GM21381 (cell line): ENCODE measurements around the gene GOLGA6C.
"Not testable (repeated sequence)": the region's sequence is repeated elsewhere in the genome, so short reads cannot be mapped to it uniquely, and the experiment has no call there.

Experiments
- ATAC-seq: cut with Tn5 transposase; IDR thresholded peaks from one replicate; pipeline ENCODE4 v1.9.1; 2021; ENCODE audit warnings: mild to moderate bottlenecking, moderate library complexity; ENCODE audit not compliant: unreplicated experiment

GOLGA6C gene

DNA sequence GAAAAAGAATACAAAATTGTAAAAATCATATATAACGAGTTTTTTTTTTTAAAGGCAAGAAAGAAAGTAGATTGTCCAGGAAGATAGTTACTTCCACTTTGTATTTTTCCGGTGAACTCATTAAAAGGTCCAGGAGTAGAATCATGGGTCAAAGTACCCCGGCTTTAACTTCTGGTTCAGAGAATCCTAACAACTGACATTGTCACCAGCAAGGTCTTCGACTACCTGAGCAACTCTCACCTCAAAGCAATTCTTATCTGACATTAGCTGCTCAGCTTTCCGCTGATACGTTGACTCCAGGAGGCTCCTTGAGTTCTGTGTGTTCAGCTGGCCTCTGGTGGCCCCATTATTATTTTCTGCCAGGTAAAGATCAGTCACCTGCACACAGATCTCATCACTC is 9.1 kb upstream of the GOLGA6C start:
- not testable (repeated sequence) for ATAC-seq

DNA sequence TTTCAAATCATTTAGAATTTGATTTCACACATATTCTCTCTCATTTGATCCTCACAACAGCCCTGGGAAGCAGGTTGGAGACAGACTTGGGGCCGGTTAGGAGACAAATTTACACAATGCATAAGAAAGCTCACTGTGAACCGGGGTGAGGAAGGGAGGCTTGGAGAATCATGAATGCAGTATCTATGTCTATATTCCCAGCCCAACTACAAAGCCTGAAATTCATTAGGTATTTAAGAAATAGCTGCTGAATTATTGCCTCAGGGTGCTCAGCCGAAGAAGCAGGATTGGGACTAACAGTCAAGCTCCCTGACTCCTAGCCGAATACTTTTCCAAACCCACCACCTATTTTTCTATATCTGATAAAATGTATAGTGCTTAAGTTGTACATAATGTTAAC is 8.4 kb upstream of the GOLGA6C start:
- no peak for ATAC-seq

DNA sequence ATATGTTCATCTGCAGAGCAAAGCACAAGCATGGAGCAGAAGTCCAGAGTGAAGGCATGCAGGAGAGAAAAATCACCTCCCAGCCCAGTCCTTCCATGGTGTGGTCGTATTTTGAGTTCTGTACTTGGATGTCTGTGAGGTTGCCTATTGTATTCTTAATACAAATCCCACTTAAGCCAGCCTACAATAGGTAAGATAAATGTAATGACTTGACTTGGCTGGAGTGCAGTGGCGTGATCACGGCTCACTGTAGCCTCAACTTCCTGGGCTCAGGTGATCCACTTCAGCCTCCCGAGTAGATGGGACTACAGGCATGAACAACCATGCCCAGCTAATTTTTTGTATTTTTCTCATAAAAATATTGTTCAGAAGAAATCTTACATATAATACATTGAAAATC is 6.8 kb upstream of the GOLGA6C start:
- ATAC-seq = not testable (repeated sequence)

DNA sequence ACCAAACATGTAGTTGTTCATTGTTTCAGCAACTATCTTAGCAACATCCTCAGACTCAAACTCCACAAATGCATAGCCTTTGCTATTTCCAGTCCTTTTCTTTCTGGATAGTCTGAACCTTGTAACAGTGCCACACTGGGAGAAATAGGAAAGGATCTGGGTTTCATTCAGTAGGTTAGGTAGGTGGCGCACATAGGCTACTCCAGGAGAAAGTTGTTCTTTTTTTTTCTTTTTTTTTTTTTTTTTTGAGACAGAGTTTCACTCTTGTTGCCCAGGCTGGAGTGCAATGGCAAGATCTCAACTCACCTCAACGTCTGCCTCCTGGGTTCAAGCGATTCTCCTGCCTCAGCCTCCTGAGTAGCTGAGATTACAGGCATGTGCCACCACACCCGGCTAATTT is 5.8 kb upstream of the GOLGA6C start:
- ATAC-seq = not testable (repeated sequence)

DNA sequence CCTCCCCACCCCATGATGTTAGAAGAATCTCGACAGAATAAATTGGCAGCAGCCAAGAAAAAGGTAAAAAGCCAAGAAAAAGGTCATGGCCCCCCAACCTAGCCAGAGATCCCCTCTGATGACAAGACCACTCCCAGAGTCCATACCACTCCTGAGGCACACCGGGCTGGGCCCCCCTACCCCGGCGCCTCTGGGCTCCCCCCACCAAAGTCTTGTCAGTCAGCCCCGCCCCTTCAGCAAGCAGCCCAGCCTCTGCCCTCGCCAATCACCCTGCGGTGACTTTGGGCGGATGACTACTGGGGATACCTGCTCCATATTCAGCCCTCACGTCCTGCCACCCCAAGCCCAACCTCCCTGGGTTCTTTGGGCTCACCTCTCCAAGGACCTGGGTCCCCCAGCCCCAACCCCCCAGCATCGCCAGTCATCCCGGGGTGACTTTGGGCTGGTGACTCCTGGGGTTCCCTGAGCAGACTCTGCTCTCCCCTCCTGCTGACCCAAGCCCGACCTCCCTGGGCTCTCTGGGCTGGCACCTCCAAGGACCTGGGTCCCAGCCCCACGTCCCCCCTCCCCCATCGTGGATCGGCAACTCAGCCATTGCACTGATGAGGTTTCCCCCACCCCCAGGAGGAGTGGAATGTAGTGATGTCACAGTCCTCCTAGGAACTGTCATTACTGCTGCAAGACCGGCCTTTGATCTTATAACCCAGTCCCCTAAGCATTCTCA is 648 bp downstream of the GOLGA6C start:
- not testable (repeated sequence) for ATAC-seq

DNA sequence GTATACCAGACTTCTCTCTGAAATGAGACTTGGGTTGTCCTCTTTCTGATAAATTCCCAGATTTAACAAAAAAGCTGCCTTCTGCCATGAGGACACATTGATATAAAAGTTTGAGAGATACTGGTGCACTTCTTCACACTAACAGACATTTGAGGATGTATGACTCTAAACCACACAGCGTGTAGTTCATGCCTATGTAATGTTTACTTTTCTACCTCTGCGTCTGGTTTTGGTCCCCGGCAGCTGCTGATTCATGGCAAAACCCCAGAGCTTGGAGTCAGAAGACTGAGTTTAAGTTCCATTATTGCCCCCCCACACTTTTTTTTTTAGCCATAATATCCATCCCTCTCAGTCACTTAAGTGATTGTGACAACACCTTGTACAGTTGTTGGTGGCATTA is 1.7 kb downstream of the GOLGA6C start:
- ATAC-seq = not testable (repeated sequence)

DNA sequence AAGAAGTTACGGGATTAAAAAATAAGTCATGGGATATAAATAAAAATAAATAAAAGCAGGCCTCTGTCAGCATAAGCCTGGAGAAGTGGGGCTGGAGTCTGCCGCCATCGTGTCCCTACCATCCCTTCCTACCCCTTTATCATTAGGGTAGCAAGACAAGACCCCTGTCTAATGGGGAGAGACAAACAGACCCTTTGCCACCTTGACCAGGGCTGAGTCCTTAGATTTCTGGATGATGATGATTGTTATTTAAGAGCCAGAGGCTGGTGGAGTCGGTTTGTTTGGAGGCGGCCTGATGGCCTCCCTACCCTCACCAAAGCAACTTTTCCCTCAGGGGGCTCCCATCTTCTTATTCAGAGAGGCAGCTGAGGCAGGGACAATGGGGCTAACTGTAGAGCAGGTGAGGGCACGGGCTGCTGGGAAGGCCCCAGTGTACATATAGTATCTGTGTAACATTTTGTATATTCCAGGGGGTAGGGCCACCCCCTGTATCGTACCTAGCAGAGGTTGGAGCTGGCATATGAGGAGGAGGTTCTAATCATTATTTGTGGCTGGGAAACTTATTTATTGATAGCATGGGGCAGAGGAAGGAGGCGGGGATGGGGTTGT is 15.7 kb downstream of the GOLGA6C start:
- not testable (repeated sequence) for ATAC-seq

DNA sequence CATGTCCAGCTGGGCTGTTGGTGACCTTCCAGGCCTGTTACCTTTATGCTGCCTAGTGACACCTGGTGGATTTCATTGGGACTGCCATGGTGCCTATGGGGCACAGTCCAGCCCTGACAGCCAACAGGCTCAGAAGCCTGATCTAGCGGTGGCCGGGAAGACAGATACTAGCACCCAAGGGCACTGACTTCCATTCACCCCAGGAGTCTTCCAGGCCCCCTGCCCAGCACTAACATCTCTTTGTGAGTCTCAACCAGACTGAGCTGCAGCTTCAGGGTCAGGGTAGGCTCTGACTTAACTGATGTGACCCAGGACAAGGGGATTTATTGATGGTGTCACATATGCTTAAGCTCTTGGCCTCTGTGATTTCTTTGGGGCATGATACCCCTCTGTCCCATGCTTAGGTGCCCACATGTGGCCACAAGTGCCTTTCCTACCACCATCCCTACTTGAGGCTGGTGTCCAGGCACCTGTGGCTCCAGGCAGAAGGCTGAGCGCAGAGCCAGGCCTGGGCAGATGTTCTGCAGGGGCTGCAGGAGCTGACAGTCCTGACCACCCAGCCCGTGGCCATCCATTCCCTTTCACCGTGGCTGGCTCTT is 16.5 kb downstream of the GOLGA6C start:
- ATAC-seq = peak; percentile 57

DNA sequence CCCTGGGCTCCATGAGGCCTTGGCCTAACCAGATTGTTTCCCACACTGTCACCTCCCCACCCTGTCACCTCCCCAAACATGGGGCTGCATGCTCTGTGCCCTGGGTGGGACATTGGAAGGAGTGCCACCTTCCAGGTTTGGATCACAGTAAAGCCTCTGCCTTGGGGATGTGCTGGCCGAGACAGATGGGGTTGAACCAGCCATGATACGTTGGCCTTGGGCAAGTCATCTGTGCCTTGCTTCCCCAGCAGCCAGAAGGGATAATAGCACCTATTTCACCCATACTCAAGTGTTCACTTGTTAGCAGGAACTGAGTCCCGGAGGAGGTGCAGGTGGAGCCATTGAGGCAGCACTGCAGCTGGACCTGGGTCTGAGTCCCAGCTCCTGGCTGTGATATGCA is 17.5 kb downstream of the GOLGA6C start:
- not testable (repeated sequence) for ATAC-seq

DNA sequence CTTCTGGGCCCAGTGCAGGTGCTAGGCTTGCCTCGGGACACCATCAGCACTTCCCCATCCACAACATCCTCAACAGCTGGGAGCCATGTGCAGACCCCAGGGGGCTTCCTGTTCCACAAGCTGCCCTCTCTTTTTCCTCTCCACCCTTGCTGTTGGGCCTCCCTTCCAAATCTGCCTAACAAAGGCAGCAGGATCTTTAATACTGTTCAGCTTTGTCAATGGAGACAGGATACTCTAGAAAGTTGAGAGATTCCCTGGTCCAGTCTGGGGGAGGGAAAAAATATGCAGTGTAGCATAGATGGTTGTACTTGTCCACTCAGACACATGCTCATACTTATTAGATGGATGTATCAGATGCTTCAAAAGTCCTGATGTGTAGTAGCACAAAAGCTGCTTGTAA is 20.4 kb downstream of the GOLGA6C start:
- ATAC-seq = not testable (repeated sequence)

DNA sequence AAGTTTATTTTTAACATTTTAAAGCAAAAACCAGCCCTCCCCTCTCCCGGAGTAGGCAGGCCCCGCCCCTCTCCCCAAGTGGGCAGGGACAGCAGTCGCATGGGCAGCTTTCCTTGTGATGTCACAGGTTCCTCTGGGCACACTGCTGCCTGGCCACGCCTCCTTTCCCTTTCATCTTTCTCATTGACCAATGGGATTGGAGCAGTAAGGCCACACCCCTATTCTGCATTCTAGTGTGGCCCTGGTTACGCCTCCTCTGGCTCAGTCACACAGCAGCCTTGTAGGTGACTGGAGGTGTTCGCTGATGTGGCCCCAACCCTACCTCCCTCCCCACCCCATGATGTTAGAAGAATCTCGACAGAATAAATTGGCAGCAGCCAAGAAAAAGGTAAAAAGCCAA is 24.4 kb downstream of the GOLGA6C start, which contains the start of gene GOLGA6D:
TSS of gene GOLGA6D (plus strand) at position 264 of the 400 bp plus-strand sequence. CDS start at position 305, 41 bp downstream.
- not testable (repeated sequence) for ATAC-seq

DNA sequence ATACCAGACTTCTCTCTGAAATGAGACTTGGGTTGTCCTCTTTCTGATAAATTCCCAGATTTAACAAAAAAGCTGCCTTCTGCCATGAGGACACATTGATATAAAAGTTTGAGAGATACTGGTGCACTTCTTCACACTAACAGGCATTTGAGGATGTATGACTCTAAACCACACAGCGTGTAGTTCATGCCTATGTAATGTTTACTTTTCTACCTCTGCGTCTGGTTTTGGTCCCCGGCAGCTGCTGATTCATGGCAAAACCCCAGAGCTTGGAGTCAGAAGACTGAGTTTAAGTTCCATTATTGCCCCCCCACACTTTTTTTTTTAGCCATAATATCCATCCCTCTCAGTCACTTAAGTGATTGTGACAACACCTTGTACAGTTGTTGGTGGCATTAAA is 26.0 kb downstream of the GOLGA6C start:
- ATAC-seq = not testable (repeated sequence)

DNA sequence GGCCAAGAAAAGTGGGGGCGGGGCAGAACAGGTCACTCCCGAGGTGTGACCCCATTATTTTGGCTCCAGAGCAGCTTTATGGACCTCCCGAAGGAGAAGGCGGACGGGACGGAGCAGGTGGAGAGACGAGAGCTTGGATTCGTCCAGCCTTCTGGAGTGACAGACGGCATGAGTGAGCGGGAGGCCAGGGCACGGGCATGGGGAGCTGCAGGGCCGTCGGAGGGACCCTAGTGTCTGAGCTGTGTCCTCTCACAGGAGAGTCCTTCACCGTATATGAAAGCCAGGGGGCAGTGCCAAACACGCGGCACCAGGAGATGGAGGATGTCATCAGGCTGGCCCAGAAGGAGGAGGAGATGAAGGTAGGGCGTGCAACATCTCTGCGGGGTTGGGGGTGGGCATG is 35.5 kb downstream of the GOLGA6C start:
- ATAC-seq = not testable (repeated sequence)

DNA sequence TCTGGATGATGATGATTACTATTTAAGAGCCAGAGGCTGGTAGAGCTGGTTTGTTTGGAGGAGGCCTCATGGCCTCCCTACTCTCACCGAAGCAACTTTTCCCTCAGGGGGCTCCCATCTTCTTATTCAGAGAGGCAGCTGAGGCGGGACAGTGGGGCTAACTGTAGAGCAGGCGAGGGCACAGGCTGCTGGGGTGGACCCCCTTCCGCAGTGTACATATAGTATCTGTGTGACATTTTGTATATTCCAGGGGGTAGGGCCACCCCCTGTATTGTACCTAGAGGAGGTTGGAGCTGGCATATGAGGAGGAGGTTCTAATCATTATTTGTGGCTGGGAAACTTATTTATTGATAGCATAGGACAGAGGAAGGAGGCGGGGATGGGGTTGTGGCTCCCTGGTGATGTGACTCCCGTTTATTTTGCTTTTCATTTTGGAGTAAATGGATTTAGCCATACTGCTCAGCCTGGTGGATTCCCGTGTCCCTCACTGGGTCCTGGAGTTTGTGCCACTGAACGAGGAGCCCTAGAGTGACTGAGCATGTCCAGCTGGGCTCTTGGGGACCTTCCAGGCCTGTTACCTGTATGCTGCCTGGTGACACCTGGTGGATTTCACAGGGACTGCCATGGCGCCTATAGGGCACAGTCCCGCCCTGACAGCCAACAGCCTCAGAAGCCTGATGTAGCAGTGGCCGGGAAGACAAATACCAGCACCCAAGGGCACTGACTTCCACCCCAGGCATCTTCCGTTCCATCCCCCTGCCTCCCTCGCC is 40.6 kb downstream of the GOLGA6C start:
- peak; percentile 68 for ATAC-seq

DNA sequence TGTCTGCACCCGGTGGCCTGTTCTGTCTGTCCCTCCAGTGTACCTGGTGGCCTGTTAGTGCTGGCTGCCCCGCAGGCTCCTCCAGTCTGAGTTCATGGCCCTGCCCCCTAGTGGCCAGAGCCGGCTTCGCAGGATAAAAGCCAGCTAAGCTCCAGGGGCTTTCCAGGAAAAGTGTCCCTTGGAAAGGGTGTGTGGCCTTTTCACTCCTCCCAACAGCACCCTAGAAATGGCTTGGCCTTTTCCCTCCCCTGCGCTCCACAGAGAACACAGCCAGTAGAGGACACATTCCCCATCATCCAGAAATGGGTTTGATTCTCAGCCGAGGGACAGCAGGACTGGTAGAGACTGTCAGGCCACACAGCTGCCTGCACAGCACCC is 41.2 kb downstream of the GOLGA6C start:
- peak; percentile 51 for ATAC-seq

DNA sequence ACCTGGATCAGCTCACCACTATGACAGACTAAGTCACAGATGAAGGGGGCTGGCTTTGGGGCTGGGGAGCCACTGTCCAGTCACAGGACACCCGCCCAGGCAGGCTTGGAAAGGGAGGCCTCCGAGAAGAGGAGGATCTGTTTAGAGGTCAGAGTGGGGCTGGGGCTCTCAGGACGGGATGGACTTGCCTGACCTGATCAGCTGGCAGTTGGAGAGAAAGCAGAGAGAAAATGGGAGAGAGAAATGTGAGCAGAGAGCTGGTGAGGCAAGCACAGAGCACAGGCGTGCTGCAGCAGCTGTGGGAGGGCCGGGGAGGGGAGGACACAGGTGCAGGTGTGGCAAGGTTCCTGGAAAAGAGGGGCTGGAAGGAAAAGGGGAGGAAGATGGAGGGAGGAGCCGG is 41.9 kb downstream of the GOLGA6C start:
- not testable (repeated sequence) for ATAC-seq

DNA sequence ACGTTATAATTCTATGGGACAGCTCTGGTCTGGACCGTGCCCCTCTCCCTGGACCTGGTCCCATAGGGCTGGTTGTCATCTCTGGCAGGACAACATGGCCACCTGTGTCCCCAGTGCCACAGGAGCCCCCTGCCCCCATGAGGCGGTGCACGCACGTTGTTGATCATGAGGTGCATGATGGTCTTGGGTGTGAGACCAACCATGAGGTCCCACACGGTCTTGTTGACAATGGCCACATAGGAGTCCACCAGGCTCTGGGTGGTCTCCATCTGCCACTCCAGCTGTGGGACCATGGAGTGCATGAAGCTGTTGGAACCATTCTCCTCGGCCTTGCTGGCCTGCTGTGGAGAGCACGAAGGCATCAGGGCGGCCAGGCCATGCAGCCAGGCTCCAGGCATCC is 44.2 kb downstream of the GOLGA6C start:
- no peak for ATAC-seq

DNA sequence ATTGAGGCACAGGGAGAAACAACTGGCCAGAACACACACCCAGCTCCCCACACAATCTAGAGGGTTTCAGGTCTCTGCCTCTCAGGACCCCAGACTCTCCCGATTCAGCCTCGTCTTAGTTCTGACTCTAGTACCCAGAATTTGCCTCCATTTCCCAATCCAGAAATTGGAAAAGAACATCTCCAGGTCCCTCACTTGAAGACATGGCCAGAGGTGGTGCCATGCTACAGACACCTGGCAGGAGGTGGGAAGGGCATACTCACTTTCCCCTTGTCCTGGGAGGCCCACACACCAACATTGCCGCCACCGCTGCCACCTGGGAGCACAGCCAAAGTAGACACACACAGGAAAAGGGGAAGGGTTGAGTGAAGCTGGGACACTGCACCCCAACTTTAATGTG is 44.6 kb downstream of the GOLGA6C start:
- ATAC-seq = not testable (repeated sequence)

DNA sequence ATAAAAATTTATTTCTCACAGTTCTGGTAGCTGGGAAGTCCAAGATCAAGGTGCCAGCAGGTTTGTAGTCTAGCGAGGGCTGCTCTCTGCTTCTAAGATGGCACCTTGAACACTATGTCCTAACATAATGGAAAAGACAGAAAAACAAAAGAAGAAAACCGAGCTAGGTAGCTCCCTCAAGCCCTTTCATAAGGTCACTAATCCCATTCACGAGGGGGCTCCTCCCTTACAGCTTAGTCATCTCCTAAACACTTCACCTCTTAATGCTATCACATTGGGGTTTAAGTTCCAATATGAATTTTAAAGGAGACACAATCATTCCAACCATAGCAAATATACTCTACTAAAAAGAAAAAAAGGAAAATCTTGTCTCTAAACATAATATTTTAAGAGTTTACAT is 48.1 kb downstream of the GOLGA6C start:
- no peak for ATAC-seq

DNA sequence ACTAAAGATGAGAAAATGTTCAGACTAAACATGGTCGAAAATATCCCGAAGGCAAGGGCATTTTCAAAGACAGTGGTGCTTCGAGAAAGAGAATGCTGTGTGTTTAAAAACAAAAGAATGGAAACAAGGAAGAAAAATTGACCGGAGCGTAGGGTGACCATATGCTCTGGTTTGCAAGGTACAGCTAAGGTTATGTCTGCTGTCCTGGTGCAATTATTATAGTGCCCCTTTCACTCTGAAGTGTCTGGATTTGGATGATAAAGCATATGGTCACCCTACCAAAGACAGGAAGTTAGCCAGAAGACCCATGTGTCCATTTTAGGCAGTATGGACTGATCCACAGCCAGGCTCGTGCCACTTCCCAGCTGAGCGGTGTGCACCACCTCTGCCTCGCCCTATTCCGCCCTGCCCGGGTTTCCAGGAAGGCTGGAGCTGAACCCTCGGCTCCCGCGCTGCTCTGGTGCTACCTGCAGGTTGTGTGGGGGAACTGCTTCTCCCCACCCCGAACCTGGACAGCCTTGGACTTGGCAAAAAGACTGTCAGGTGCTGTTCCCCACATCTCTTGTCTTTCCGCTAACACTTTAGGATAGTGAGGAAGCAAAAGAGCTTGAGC is 49.8 kb downstream of the GOLGA6C start:
- ATAC-seq = no peak

DNA sequence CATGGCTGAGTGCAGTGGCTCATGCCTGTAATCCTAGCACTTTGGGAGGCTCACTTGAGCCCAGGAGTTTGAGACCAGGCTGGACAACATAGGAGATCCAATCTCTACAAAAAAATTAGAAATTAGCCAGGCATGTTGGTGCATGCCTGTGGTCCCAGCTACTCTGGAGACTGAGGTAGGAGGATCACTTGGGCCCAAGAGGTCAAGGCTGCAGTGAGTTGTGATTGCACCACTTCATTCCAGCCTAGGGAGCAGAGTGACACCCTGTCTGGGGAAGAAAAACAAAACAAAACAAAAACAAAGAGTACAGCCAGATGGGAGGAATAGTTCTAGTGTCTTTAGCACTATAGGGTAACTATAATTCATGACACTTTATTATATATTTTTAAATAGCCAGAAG is 51.6 kb downstream of the GOLGA6C start:
- no peak for ATAC-seq
